LHCN-M2 (cell line): ENCODE data around the gene ERG. TPM values are rescaled to one million over a fixed set of nuclear protein-coding genes. Genes with fewer than 3 reads are reported as not detected.

Experiments used
- DNase-seq: peaks from one replicate; pipeline ENCODE4 v3.0.0-alpha.2; 2012; ENCODE audit warnings: low read depth
- total RNA-seq: library from RNA; depleted of rRNA; stranded (reverse); fragments of >200 nt; gene quantifications from 2 replicates; pipeline ENCODE4 v1.2.3, GENCODE V29; 2014

ERG gene
- total RNA-seq, 1 experiment from 2014 or later: not detected

GRCh38 chr21:38395581-38395980 lies 102.7 kb downstream of the ERG start:
- no peak for DNase-seq

GRCh38 chr21:38392661-38393060 lies 105.6 kb downstream of the ERG start:
- DNase-seq: no peak

GRCh38 chr21:38389896-38390295 lies 108.4 kb downstream of the ERG start:
- DNase-seq: no peak

- no peak for DNase-seq
Observed at GRCh38 chr21:38389354-38389676, 109.0 kb downstream of the ERG start.

GRCh38 chr21:38388647-38389353 lies 109.5 kb downstream of the ERG start:
- DNase-seq: no peak

GRCh38 chr21:38388203-38388602 lies 110.1 kb downstream of the ERG start:
- no peak for DNase-seq

GRCh38 chr21:38386967-38387366 lies 111.3 kb downstream of the ERG start:
- peak; percentile 19 for DNase-seq

GRCh38 chr21:38385427-38386175 lies 112.7 kb downstream of the ERG start:
- DNase-seq: no peak

- DNase-seq: no peak
Observed at GRCh38 chr21:38384675-38385426, 113.4 kb downstream of the ERG start.

- DNase-seq: no peak
Observed at GRCh38 chr21:38384238-38384560, 114.1 kb downstream of the ERG start.

- no peak for DNase-seq
Observed at GRCh38 chr21:38383411-38384237, 114.7 kb downstream of the ERG start.

GRCh38 chr21:38380481-38381137 lies 117.7 kb downstream of the ERG start:
- DNase-seq: peak; percentile 19

- no peak for DNase-seq
Observed at GRCh38 chr21:38379147-38379546, 119.1 kb downstream of the ERG start.

- DNase-seq: no peak
Observed at GRCh38 chr21:38377165-38378088, 120.8 kb downstream of the ERG start.

- DNase-seq: no peak
Observed at GRCh38 chr21:38376693-38377092, 121.6 kb downstream of the ERG start.

- DNase-seq: no peak
Observed at GRCh38 chr21:38376235-38376634, 122.0 kb downstream of the ERG start.

- no peak for DNase-seq
Observed at GRCh38 chr21:38367646-38368045, 130.6 kb downstream of the ERG start.

GRCh38 chr21:38365521-38365920 lies 132.8 kb downstream of the ERG start:
- no peak for DNase-seq

- no peak for DNase-seq
Observed at GRCh38 chr21:38363693-38364092, 134.6 kb downstream of the ERG start.

- DNase-seq: no peak
Observed at GRCh38 chr21:38361324-38361723, 137.0 kb downstream of the ERG start.
